Parathyroid adenoma (tissue), 2 donors: Measurements from ENCODE around the gene SHE.

Source experiments
- H2AFZ ChIP-seq: fragments of 300-600 bp; sonication (generic); one replicate; pipeline ENCODE4 v1.7.0; 2017; ENCODE audit warnings: antibody characterized with exemption, mild to moderate bottlenecking
- H3K27ac ChIP-seq: fragments of 300-600 bp; sonication (generic); one replicate; pipeline ENCODE4 v1.7.0; 2017
- H3K27me3 ChIP-seq: fragments of 300-600 bp; sonication (generic); one replicate; pipeline ENCODE4 v1.7.0; 2017; ENCODE audit warnings: low read length; ENCODE audit not compliant: control insufficient read depth, insufficient read depth
- H3K36me3 ChIP-seq: fragments of 300-600 bp; sonication (generic); one replicate; pipeline ENCODE4 v1.7.0; 2017; ENCODE audit warnings: low read length; ENCODE audit not compliant: control insufficient read depth, insufficient read depth
- H3K4me1 ChIP-seq: fragments of 300-600 bp; sonication (generic); one replicate; pipeline ENCODE4 v1.7.0; 2017; ENCODE audit warnings: control low read depth
- H3K4me2 ChIP-seq: fragments of 300-600 bp; sonication (generic); one replicate; pipeline ENCODE4 v1.7.0; 2017; ENCODE audit warnings: low read length
- H3K4me3 ChIP-seq: fragments of 300-600 bp; sonication (generic); one replicate; pipeline ENCODE4 v1.7.0; 2017; ENCODE audit warnings: low read depth, low read length
- H3K79me2 ChIP-seq: fragments of 300-600 bp; sonication (generic); one replicate; pipeline ENCODE4 v1.7.0; 2017; ENCODE audit warnings: control low read depth
- H3K9ac ChIP-seq: fragments of 300-600 bp; sonication (generic); one replicate; pipeline ENCODE4 v1.7.0; 2017; ENCODE audit warnings: mild to moderate bottlenecking
- H3K9me3 ChIP-seq: fragments of 300-600 bp; sonication (generic); one replicate; pipeline ENCODE4 v1.7.0; 2017; ENCODE audit warnings: low read length; ENCODE audit not compliant: control insufficient read depth
- CTCF ChIP-seq: fragments of 300-600 bp; sonication (generic); IDR thresholded peaks from one replicate; pipeline ENCODE4 v1.7.0; 2017; ENCODE audit warnings: antibody characterized with exemption, mild to moderate bottlenecking
- donor health status: primary hyperparathyroidism.

The SHE gene

GRCh38 chr1:154527192-154527591, 25.0 kb upstream of the SHE start:
- Histone ChIP-seq H3K9me3 (no peaks in the 10 kb centered on the region), H2AFZ (no peak overlapping the region), H3K36me3 (no peaks in the 10 kb centered on the region), H3K9ac (no peak overlapping the region), H3K79me2 (no peaks in the 10 kb centered on the region), H3K4me1 (no peaks in the 10 kb centered on the region), H3K4me2 (no peak overlapping the region), H3K4me3 (no peak overlapping the region), H3K27ac (no peak overlapping the region), H3K27me3 (no peaks in the 10 kb centered on the region)
- TF ChIP-seq CTCF, result no peak

- TF ChIP-seq CTCF, result no peak
- no peaks in the 10 kb centered on the region for H3K9me3 ChIP-seq
- no peaks in the 10 kb centered on the region for H3K79me2 ChIP-seq
- H3K36me3 ChIP-seq, result no peaks in the 10 kb centered on the region
- no peak overlapping the region for H3K4me3 ChIP-seq
- H3K9ac ChIP-seq, result no peak overlapping the region
- no peak overlapping the region for H3K4me2 ChIP-seq
- H3K4me1 ChIP-seq, result no peaks in the 10 kb centered on the region
- no peaks in the 10 kb centered on the region for H3K27me3 ChIP-seq
- H2AFZ ChIP-seq, result no peak overlapping the region
- no peak overlapping the region for H3K27ac ChIP-seq
Measured at GRCh38 chr1:154524881-154525280, 22.7 kb upstream of the SHE start.

GRCh38 chr1:154521695-154522094, 19.5 kb upstream of the SHE start:
- no peak overlapping the region for H3K9ac ChIP-seq
- no peaks in the 10 kb centered on the region for H3K36me3 ChIP-seq
- H3K27me3 ChIP-seq, result no peaks in the 10 kb centered on the region
- H2AFZ ChIP-seq, result no peak overlapping the region
- H3K4me1 ChIP-seq, result no peaks in the 10 kb centered on the region
- H3K9me3 ChIP-seq, result no peaks in the 10 kb centered on the region
- TF ChIP-seq CTCF, result no peak
- no peak overlapping the region for H3K4me3 ChIP-seq
- H3K4me2 ChIP-seq, result no peak overlapping the region
- H3K27ac ChIP-seq, result no peak overlapping the region
- no peaks in the 10 kb centered on the region for H3K79me2 ChIP-seq

GRCh38 chr1:154520333-154520732, 18.1 kb upstream of the SHE start:
- H2AFZ ChIP-seq, result no peak overlapping the region
- H3K4me3 ChIP-seq, result no peak overlapping the region
- H3K4me1 ChIP-seq, result no peaks in the 10 kb centered on the region
- no peaks in the 10 kb centered on the region for H3K36me3 ChIP-seq
- no peak overlapping the region for H3K27ac ChIP-seq
- H3K79me2 ChIP-seq, result no peaks in the 10 kb centered on the region
- H3K4me2 ChIP-seq, result no peak overlapping the region
- H3K9ac ChIP-seq, result no peak overlapping the region
- no peak for TF ChIP-seq CTCF
- no peaks in the 10 kb centered on the region for H3K9me3 ChIP-seq
- no peaks in the 10 kb centered on the region for H3K27me3 ChIP-seq

- no peaks in the 10 kb centered on the region for H3K79me2 ChIP-seq
- H3K27ac ChIP-seq, result no peak overlapping the region
- no peaks in the 10 kb centered on the region for H3K9me3 ChIP-seq
- no peaks in the 10 kb centered on the region for H3K4me1 ChIP-seq
- H3K9ac ChIP-seq, result no peak overlapping the region
- TF ChIP-seq CTCF, result no peak
- no peak overlapping the region for H3K4me2 ChIP-seq
- H3K4me3 ChIP-seq, result no peak overlapping the region
- no peak overlapping the region for H2AFZ ChIP-seq
- no peaks in the 10 kb centered on the region for H3K27me3 ChIP-seq
- H3K36me3 ChIP-seq, result no peaks in the 10 kb centered on the region
Measured at GRCh38 chr1:154519591-154519991, 17.4 kb upstream of the SHE start.
